HG03103 (cell line): ENCODE results near the gene CRISPLD2.

Source experiments
- ATAC-seq: cut with Tn5 transposase; IDR thresholded peaks from one replicate; pipeline ENCODE4 v1.9.1; 2021; ENCODE audit warnings: low read depth; ENCODE audit not compliant: unreplicated experiment

The CRISPLD2 gene

GRCh38 chr16:84947996-84948850 lies 128.4 kb downstream of the CRISPLD2 start:
- no peak for ATAC-seq

- ATAC-seq: no peak
These were observed 129.2 kb downstream of the CRISPLD2 start for GRCh38 chr16:84948851-84949610.

- no peak for ATAC-seq
These were observed 130.1 kb downstream of the CRISPLD2 start for GRCh38 chr16:84949772-84950436.

GRCh38 chr16:84950906-84951305 lies 131.1 kb downstream of the CRISPLD2 start:
- ATAC-seq: no peak

- ATAC-seq: no peak
These were observed 132.8 kb downstream of the CRISPLD2 start for GRCh38 chr16:84952335-84953189.

GRCh38 chr16:84953190-84953746 lies 133.5 kb downstream of the CRISPLD2 start:
- no peak for ATAC-seq

GRCh38 chr16:84955427-84955826 lies 135.6 kb downstream of the CRISPLD2 start:
- ATAC-seq: no peak

- no peak for ATAC-seq
These were observed 137.4 kb downstream of the CRISPLD2 start for GRCh38 chr16:84957192-84957591.

- ATAC-seq: no peak
These were observed 138.0 kb downstream of the CRISPLD2 start for GRCh38 chr16:84957792-84958191.
